A549 treated with DMSO at 1 μM for 4 hours (cell line): Measurements from ENCODE around the gene ACADM. TPM values are rescaled to one million over a fixed set of nuclear protein-coding genes. Genes with fewer than 3 reads are reported as not detected.

ENCODE experiments used
- total RNA-seq: library from RNA; stranded (reverse); fragments of 200-300 nt; extraction: Qiagen RNA extraction; gene quantifications from 5 replicates; pipeline ENCODE4 v1.2.3, GENCODE V29; 2022; ENCODE audit warnings: low read depth

Gene ACADM
- total RNA-seq, result 28.5 to 38.4 TPM (median 33.3 TPM) in 5 replicates

DNA sequence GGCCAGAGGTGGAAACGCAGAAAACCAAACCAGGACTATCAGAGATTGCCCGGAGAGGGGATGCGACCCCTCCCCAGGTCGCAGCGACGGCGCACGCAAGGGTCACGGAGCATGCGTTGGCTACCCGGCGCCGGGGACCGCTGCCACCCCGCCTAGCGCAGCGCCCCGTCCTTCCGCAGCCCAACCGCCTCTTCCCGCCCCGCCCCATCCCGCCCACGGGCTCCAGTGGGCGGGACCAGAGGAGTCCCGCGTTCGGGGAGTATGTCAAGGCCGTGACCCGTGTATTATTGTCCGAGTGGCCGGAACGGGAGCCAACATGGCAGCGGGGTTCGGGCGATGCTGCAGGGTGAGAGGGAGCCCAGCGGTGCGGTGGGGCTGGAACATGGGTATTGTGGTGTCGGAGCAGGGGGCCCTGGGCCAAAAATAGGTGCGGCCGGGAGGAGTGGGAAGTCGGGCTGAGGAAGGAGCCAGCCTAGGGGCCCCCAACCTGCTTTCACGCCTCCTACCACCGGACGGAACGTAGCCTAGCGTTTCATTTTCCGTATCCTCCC lies at the start of gene ACADM:
ACADM (plus strand) TSS at position 238 of the 551 bp plus-strand sequence; CDS start at position 317, 79 bp downstream.

GRCh38 chr1:75785983-75786853 lies 61.7 kb downstream of the ACADM start, which contains the start of gene RABGGTB:
Gene RABGGTB (plus strand): TSS chr1:75786256. CDS start chr1:75786272, 16 bp downstream.

DNA sequence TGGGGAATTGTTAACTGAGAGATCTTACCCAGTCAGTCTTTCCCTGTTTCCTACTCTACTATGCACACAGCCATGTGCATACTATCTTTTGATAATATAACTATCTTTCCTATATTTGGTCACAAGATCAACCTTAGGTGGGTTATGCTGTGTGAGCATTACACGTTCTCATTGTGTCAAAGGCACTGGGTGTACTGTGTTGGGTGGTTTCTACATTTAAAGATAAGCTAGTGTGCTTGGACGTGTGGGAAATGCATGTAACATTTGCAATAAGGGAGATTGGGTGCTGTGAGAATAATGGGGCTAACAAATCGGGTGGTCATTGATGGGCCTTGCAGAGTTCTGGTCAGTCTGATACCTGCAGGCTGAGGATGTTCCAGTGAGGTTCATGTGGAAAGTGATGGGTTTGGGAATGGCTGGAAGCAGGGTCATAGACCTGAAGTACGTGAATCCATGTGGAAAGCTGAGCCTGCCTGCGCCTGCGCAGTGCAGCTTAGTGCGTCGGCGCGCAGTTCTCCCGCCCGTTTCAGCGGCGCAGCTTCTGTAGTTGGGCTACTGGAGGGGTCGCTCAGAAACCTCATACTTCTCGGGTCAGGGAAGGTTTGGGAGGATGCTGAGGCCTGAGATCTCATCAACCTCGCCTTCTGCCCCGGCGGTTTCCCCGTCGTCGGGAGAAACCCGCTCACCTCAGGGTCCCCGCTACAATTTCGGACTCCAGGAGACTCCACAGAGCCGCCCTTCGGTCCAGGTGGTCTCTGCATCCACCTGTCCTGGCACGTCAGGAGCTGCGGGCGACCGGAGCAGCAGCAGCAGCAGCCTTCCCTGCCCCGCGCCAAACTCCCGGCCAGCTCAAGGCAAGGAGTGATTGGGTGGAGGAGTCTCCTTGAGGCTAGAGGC lies 72.1 kb downstream of the ACADM start, which contains the start of gene MSH4:
MSH4 (plus strand) TSS at position 507 of the 897 bp plus-strand sequence; CDS start at position 611, 104 bp downstream.

Other genes starting within 250 kb of the ACADM start
- gene SLC44A5, start 113.6 kb upstream of the ACADM start, total RNA-seq, result 0.06 to 0.11 TPM (median 0.09 TPM) in 4 of 5 replicates, not detected in the other
- gene RABGGTB, start 61.5 kb downstream of the ACADM start, total RNA-seq, result 73.5 to 85.8 TPM (median 77.2 TPM) in 5 replicates
- gene MSH4, start 72.2 kb downstream of the ACADM start, total RNA-seq, result 0.02 to 0.07 TPM (median 0.03 TPM) in 3 of 5 replicates, not detected in the others
- gene ASB17, start 207.7 kb downstream of the ACADM start, total RNA-seq, result not detected in 5 replicates